GM21390 (cell line): ENCODE results near the gene EXOC2.
"Not testable (repeated sequence)": the region's sequence is repeated elsewhere in the genome, so short reads cannot be mapped to it uniquely, and the experiment has no call there.

ENCODE experiments used
- ATAC-seq: cut with Tn5 transposase; IDR thresholded peaks from one replicate; pipeline ENCODE4 v1.9.1; 2021; ENCODE audit not compliant: unreplicated experiment

Gene EXOC2

GRCh38 chr6:593139-593906, 99.6 kb downstream of the EXOC2 start:
- ATAC-seq = peak; percentile 46

GRCh38 chr6:589090-589489, 103.8 kb downstream of the EXOC2 start:
- ATAC-seq = no peak

GRCh38 chr6:586553-586952, 106.4 kb downstream of the EXOC2 start:
- no peak for ATAC-seq

- no peak for ATAC-seq
These were observed 109.3 kb downstream of the EXOC2 start for GRCh38 chr6:583635-584034.

GRCh38 chr6:583116-583515, 109.8 kb downstream of the EXOC2 start:
- ATAC-seq = no peak

- no peak for ATAC-seq
These were observed 110.6 kb downstream of the EXOC2 start for GRCh38 chr6:582370-582769.

- no peak for ATAC-seq
These were observed 113.6 kb downstream of the EXOC2 start for GRCh38 chr6:579339-579738.

GRCh38 chr6:572596-573265, 120.2 kb downstream of the EXOC2 start:
- no peak for ATAC-seq

- no peak for ATAC-seq
These were observed 121.0 kb downstream of the EXOC2 start for GRCh38 chr6:571892-572291.

- ATAC-seq = no peak
These were observed 122.1 kb downstream of the EXOC2 start for GRCh38 chr6:570825-571224.

- no peak for ATAC-seq
These were observed 123.9 kb downstream of the EXOC2 start for GRCh38 chr6:568954-569523.

- ATAC-seq = no peak
These were observed 124.9 kb downstream of the EXOC2 start for GRCh38 chr6:568085-568484.

GRCh38 chr6:563863-564262, 129.1 kb downstream of the EXOC2 start:
- no peak for ATAC-seq

- no peak for ATAC-seq
These were observed 130.8 kb downstream of the EXOC2 start for GRCh38 chr6:562052-562676.

GRCh38 chr6:561335-561734, 131.6 kb downstream of the EXOC2 start:
- ATAC-seq = not testable (repeated sequence)

GRCh38 chr6:558959-559358, 134.0 kb downstream of the EXOC2 start:
- ATAC-seq = no peak

- ATAC-seq = no peak
These were observed 134.8 kb downstream of the EXOC2 start for GRCh38 chr6:558089-558488.

GRCh38 chr6:551829-552350, 141.0 kb downstream of the EXOC2 start:
- ATAC-seq = no peak

- ATAC-seq = no peak
These were observed 141.5 kb downstream of the EXOC2 start for GRCh38 chr6:551405-551804.

- no peak for ATAC-seq
These were observed 143.0 kb downstream of the EXOC2 start for GRCh38 chr6:549906-550305.

- no peak for ATAC-seq
These were observed 144.4 kb downstream of the EXOC2 start for GRCh38 chr6:548517-548916.

GRCh38 chr6:548091-548490, 144.8 kb downstream of the EXOC2 start:
- ATAC-seq = no peak
